Anterior cingulate cortex (tissue), 58 donors: ENCODE results near the gene TWIST2.
A peak's percentile ranks its signal among the peaks of the same experiment; 100 is the strongest.

Source experiments
- DNase-seq, 58 donors: peaks; one replicate each; lab custom pipeline; 2025; lab: John Stamatoyannopoulos, UW

Gene TWIST2

GRCh38 chr2:238884812-238885408 lies 37.0 kb downstream of the TWIST2 start:
- DNase-seq, result no peak

DNA sequence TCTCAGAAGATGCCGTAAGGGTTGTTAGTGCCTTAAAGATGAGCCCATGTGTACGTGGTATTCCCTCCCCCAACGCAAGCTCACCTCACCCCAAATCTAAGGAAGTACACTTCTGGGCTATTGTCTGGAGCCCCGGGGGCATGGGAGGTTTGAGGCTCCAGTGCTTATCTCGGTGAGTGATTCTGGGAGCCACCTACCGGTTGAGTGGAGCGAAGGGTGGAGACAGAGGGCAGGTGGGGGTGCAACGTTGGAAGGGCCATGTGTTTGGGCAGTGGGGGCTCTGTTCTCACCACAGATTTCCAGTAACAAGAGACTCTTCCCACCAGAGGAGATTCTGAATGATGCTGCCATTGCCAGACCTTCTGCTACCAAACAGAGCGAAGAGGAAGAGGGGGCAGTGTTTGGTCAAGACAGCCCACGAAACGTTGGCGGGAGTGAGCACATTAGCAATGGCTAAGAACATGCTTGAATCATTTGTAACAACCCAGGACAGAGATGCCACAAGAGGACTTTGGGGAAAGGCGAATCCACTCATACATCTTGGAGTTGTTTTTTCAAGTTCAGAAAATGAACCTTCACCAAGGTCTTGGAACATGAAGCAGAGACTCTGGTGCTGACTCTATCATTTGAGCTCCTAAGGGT lies 38.7 kb downstream of the TWIST2 start:
- no peak for DNase-seq

GRCh38 chr2:238887616-238888015 lies 39.7 kb downstream of the TWIST2 start:
- no peak for DNase-seq

GRCh38 chr2:238888781-238889180 lies 40.9 kb downstream of the TWIST2 start:
- no peak for DNase-seq

DNA sequence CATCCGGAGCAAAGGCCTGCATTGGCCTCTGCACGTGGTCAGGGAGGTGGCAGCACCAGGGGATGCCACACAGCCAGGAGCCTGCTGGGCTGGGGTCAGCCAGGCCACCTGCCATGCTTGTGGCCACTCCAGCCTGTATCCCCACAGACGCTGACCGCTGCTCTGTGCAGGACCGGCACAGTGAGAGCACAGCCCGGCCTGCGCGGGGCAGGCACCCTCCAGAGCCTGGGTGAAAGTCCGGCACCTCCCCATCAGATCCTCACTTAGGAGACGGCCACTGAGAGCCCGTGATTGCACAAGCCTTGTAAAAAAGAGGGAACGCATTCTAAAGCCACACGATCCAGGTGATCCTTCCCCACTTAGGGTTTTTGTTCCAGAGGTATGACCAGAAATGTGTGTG lies 42.2 kb downstream of the TWIST2 start:
- no peak for DNase-seq

DNA sequence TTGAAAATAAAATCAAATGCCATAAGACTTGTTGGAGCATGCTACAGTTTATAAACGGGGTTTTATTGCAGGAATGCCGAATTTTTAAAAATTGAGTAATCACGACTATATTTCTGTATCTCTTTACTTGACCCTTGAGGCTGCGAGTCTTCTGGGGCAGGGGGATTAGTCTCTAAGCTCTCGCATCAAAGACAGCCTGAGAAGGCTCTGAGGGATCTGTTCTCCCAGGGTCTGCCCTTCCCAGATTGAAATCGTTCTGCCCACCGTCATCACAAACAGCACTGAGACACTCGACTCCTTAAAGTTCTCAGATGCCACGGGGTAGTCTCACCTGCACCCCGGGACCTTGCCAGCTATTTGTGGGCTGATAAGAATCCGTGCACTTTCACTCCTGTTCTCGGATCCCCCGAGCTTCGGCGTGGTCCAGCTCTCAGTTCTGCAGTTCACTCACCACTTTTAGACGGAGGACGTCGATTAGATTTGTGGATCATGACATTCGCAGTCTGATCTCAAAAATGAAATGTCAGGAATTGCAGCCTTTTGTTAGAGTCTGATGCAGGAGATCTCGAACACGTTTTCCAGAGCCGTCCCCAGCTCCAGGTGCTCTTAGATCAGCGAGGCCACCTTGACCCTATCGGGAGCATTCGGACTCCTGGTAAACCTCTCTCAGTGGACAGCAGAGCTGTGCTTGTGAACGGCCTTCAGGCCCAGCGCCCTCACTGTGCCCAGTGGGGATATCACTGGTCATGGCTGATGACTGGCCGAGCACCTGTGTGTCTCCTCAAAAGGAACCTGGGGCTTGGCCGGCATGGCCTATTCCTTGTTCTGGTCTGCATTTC lies 43.0 kb downstream of the TWIST2 start:
- DNase-seq, result no peak

DNA sequence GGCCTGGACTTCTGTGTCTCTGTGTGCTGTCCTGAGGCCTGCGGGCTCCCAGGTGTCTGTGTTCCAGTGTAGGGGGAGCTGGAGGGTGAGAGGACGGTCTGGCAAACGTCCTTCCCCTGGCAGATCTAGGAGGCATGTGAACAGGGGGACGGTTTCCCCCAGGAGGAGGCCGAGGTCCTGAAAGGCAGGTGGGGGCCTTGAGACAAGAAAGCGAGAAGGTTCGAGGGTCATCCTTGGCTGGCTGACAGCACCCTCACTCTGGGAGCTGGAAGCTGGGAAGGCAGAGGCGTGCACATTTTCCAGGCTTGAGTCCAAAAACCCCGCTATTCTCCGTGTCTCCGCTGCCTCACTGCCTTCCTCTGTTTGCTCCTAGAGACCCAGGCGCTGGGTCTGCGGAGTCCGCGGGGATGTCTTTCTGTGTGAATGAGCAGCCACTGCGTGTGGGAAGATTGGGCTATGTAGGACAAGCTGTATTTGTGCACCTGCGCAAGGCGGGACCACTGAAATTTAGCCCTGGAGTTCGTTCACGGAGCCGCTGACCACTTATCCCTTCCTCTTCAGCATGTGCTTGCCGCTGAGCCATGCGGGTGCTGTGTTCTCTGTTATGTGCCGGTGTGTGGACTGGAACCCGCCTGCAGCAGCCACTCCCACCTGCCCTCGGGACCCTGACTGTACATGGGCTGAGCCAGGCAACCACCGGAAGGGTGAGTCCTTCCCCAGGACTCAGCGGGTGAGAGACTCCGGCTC lies 43.7 kb downstream of the TWIST2 start:
- DNase-seq, result peak in 1 of 58 donors; percentile 13

GRCh38 chr2:238892204-238892500 lies 44.3 kb downstream of the TWIST2 start:
- no peak for DNase-seq

GRCh38 chr2:238892796-238893195 lies 44.9 kb downstream of the TWIST2 start:
- DNase-seq, result no peak

DNA sequence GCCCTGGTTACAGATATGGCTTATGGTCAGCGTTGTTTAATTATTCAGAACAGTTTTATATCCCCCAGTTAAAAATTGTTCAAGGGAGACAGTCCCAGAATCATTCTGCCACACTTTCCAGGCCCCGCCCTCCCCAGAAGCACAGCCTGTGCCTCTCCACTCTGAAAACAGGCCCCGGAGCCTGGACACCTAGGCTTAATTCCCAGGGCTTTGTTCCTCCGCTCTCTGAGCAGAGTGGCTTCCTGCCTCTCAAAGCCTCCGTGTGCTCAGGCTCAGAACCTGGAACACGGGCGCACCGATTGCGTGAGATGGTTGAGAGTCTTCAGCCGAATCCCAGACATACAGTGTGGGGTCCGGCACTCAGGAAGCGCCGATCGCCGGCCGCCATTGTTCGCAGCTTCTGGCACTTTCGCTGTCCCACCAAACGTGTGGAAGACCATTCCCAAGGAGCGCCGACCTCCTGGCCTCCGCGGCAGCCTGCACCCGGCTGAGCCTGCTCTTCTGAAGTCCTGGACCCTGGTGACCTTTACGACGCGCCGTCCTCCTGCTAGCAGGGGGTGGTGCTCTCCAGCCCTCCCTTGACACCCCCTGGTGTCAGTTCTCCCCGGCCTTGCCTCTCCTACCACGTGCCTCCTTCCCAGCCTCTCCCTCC lies 45.6 kb downstream of the TWIST2 start:
- no peak for DNase-seq

DNA sequence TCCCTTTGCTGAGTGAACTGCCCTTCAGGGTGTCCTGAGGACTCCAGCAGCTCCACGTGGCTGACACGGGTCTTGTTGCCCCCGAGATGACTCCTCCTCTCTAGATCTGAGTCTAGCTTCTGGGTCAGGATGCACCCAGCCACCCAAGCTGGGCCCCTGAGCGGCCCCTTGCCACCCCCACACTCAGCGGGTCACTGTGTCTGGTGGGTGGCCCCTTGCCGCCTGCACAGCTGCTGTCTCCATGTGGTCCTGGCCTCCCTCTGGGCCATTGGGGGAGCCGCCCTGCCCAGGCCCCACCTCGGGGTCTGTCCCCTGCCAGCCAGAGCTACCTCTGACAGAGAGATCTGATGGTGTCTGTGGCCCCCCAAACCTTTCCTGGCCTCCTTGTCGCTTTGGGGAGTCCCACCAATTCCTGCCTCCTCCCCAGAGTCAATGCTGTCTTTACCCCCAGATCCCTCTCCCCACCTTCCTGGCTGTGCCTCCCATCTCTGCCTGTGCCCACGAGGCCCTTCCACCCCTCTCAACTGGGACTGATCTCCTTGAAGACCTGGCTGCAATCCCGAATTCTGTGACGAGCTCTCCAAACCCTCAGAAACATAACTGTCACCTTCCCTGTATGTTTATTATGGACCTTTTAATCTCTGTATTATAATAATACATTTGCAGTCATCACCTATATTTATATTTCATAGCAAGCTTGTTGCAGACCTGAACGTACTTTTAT lies 46.5 kb downstream of the TWIST2 start:
- no peak for DNase-seq

- DNase-seq, result no peak
These were observed 47.0 kb downstream of the TWIST2 start for GRCh38 chr2:238894950-238895298.

- DNase-seq, result peak in 1 of 58 donors; percentile 3
These were observed 47.5 kb downstream of the TWIST2 start for GRCh38 chr2:238895361-238895882.

- DNase-seq, result peak in 1 of 58 donors; percentile 2
These were observed 48.2 kb downstream of the TWIST2 start for GRCh38 chr2:238895891-238896600.

DNA sequence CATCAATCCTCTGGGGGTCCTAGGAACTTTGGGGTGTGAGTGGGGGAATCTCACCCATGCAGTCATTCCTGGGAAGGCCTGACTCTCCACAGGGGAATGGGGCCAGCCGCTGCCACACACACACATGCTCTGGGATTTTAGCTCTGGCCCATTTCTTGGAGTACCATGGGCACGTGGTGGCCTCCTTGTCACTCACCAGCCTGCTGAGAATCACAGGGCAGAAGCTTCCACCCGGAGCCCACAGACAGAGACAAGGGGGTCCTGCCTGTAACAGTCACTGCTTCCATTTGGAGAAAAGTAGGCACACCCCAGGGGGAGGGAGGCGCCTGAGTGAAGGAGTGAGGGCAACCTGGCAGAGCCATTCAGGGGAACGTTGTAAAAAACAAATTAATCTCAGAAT lies 48.8 kb downstream of the TWIST2 start:
- no peak for DNase-seq

GRCh38 chr2:238897122-238897880 lies 49.4 kb downstream of the TWIST2 start:
- DNase-seq, result no peak

GRCh38 chr2:238897911-238898311 lies 50.0 kb downstream of the TWIST2 start:
- no peak for DNase-seq

GRCh38 chr2:238898534-238899281 lies 50.8 kb downstream of the TWIST2 start:
- no peak for DNase-seq
